H1 (cell line): ENCODE results near the gene CRISPLD2. TPM values are rescaled to one million over a fixed set of nuclear protein-coding genes. Genes with fewer than 3 reads are reported as not detected.

Experiments used
- CTCF ChIA-PET: fragments of 300-600 bp; sonication (Branson Sonifier 250); formaldehyde crosslinking; loops from one replicate; lab custom pipeline; 2021; ENCODE audit not compliant: partially characterized antibody; lab: Charles Lee
- POLR2A ChIA-PET: fragments of 300-600 bp; sonication (Branson Sonifier 250); formaldehyde crosslinking; loops from one replicate; lab custom pipeline; 2021; ENCODE audit warnings: inconsistent platforms; ENCODE audit not compliant: partially characterized antibody; lab: Charles Lee
- DNase-seq, 2 experiments: peaks; one replicate each; pipeline versions ENCODE4 v3.0.0 to v3.0.0-alpha.2; 2010 to 2022; ENCODE audit warnings: low spot score in 2 of 2, low read depth in 1 of 2, mixed read lengths in 1 of 2
- FAIRE-seq: peaks from 2 replicates; lab custom pipeline; 2011; peaks lifted over from hg19 to GRCh38; lab: Jason Lieb, UNC
- H2AFZ ChIP-seq: 2 replicates; pipeline ENCODE4 v1.8.1; 2012; ENCODE audit warnings: low read length, inconsistent platforms
- H2AK5ac ChIP-seq: 2 replicates; pipeline ENCODE4 v1.6.1; 2013; ENCODE audit warnings: low read depth, low read length
- H2BK120ac ChIP-seq: replicated peaks from 2 replicates; pipeline ENCODE3; 2013; ENCODE audit warnings: low read depth, low read length, inconsistent platforms
- H2BK12ac ChIP-seq: 2 replicates; pipeline ENCODE4 v1.6.1; 2013; ENCODE audit warnings: low read depth, low read length
- H2BK15ac ChIP-seq: 2 replicates; pipeline ENCODE4 v1.6.1; 2013; ENCODE audit warnings: low read length
- H2BK20ac ChIP-seq: 2 replicates; pipeline ENCODE4 v1.6.1; 2013; ENCODE audit warnings: low read length
- H2BK5ac ChIP-seq: 2 replicates; pipeline ENCODE4 v1.6.1; 2013; ENCODE audit warnings: low read depth, low read length
- H3K14ac ChIP-seq: 2 replicates; pipeline ENCODE4 v1.6.1; 2013; ENCODE audit warnings: inconsistent platforms; ENCODE audit not compliant: insufficient read length
- H3K18ac ChIP-seq: 2 replicates; pipeline ENCODE4 v1.6.1; 2013; ENCODE audit warnings: low read length; ENCODE audit errors: extremely low read depth
- H3K23ac ChIP-seq: 2 replicates; pipeline ENCODE4 v1.6.1; 2013; ENCODE audit warnings: inconsistent platforms; ENCODE audit not compliant: insufficient read length
- H3K23me2 ChIP-seq: 2 replicates; pipeline ENCODE4 v1.6.1; 2013; ENCODE audit warnings: low read depth, low read length
- H3K27ac ChIP-seq: 2 replicates; pipeline ENCODE4 v1.6.1; 2011; ENCODE audit warnings: low read depth, low read length, inconsistent platforms
- H3K27me3 ChIP-seq, 4 experiments: replicated peaks in 1 of 4; 1 replicate in 1 of 4; 2 replicates in 3 of 4; pipeline versions ENCODE4 v1.6.1 to v1.8.1; 2011 to 2013; ENCODE audit warnings: low read length in 3 of 4, mild to moderate bottlenecking in 3 of 4, inconsistent platforms in 2 of 4, mixed read lengths in 2 of 4, moderate library complexity in 1 of 4; ENCODE audit not compliant: control insufficient read depth in 3 of 4, insufficient read depth in 3 of 4; ENCODE audit errors: extremely low read depth in 1 of 4
- H3K36me3 ChIP-seq, 4 experiments: 2 replicates each; pipeline versions ENCODE4 v1.6.1 to v1.8.1; 2011 to 2013; ENCODE audit warnings: mild to moderate bottlenecking in 4 of 4, low read length in 3 of 4, moderate library complexity in 2 of 4, control low read depth in 1 of 4, inconsistent platforms in 1 of 4; ENCODE audit not compliant: insufficient read depth in 4 of 4, control insufficient read depth in 2 of 4
- H3K4ac ChIP-seq: replicated peaks from 2 replicates; pipeline ENCODE3; 2013; ENCODE audit warnings: low read length, low read depth, mixed read lengths, inconsistent platforms; ENCODE audit not compliant: insufficient read length
- H3K4me1 ChIP-seq, 4 experiments: replicated peaks in 1 of 4; 1 replicate in 1 of 4; 2 replicates in 3 of 4; pipeline versions ENCODE4 v1.6.1 to v1.8.1; 2011 to 2013; ENCODE audit warnings: low read length in 3 of 4, inconsistent platforms in 2 of 4, mixed read lengths in 1 of 4; ENCODE audit not compliant: insufficient read depth in 4 of 4, control insufficient read depth in 3 of 4
- H3K4me2 ChIP-seq, 2 experiments: 2 replicates each; pipeline versions ENCODE4 v1.6.1 to v1.8.1; 2011 to 2013; ENCODE audit warnings: low read depth in 2 of 2, low read length in 2 of 2, control low read depth in 1 of 2, inconsistent platforms in 1 of 2, mild to moderate bottlenecking in 1 of 2; ENCODE audit not compliant: insufficient read depth in 1 of 2
- H3K4me3 ChIP-seq, 4 experiments: fragments of 200-600, 300-600 bp in 1 of 4; sonication (generic), shearing (Covaris generic), sonication (Bioruptor Twin) in 1 of 4; 2 replicates each; pipeline versions ENCODE4 v1.5.1 to v1.8.1; 2011 to 2016; ENCODE audit warnings: low read length in 4 of 4, low read depth in 3 of 4, control low read depth in 2 of 4, inconsistent platforms in 2 of 4, mild to moderate bottlenecking in 2 of 4, mixed read lengths in 1 of 4, moderate library complexity in 1 of 4; ENCODE audit not compliant: insufficient read depth in 2 of 4; ENCODE audit errors: extremely low read depth in 1 of 4
- H3K56ac ChIP-seq: replicated peaks from 2 replicates; pipeline ENCODE3; 2013; ENCODE audit warnings: low read depth, mild to moderate bottlenecking, mixed read lengths, low read length, inconsistent platforms; ENCODE audit not compliant: insufficient read length
- H3K79me1 ChIP-seq: 2 replicates; pipeline ENCODE4 v1.6.1; 2013; ENCODE audit warnings: low read depth, low read length, control low read depth
- H3K79me2 ChIP-seq, 2 experiments: 2 replicates each; pipeline versions ENCODE4 v1.6.1 to v1.8.1; 2012 to 2013; ENCODE audit warnings: low read length in 2 of 2, mild to moderate bottlenecking in 2 of 2, inconsistent platforms in 1 of 2; ENCODE audit not compliant: insufficient read depth in 2 of 2, control insufficient read depth in 1 of 2
- H3K9ac ChIP-seq, 4 experiments: replicated peaks in 1 of 4; 1 replicate in 1 of 4; 2 replicates in 3 of 4; pipeline versions ENCODE4 v1.6.1 to v1.8.1; 2011 to 2013; ENCODE audit warnings: low read depth in 3 of 4, low read length in 3 of 4, control low read depth in 2 of 4, mild to moderate bottlenecking in 2 of 4, moderate library complexity in 2 of 4, inconsistent platforms in 1 of 4; ENCODE audit errors: extremely low read depth in 1 of 4
- H3K9me3 ChIP-seq, 2 experiments: 2 replicates each; pipeline versions ENCODE4 v1.6.1 to v1.8.1; 2012 to 2013; ENCODE audit warnings: mild to moderate bottlenecking in 2 of 2, moderate library complexity in 2 of 2, control low read depth in 1 of 2, inconsistent platforms in 1 of 2, low read depth in 1 of 2, low read length in 1 of 2, mixed read lengths in 1 of 2; ENCODE audit not compliant: insufficient read depth in 2 of 2
- H4K20me1 ChIP-seq, 2 experiments: replicated peaks in 1 of 2; 2 replicates each; pipeline versions ENCODE3 to v1.8.1; 2011 to 2013; ENCODE audit warnings: inconsistent platforms in 2 of 2, low read length in 2 of 2, mild to moderate bottlenecking in 1 of 2; ENCODE audit not compliant: insufficient read depth in 2 of 2, control insufficient read depth in 1 of 2
- H4K5ac ChIP-seq: 2 replicates; pipeline ENCODE4 v1.6.1; 2013; ENCODE audit warnings: low read length, low read depth, mixed read lengths, inconsistent platforms; ENCODE audit not compliant: insufficient read length
- H4K8ac ChIP-seq: 2 replicates; pipeline ENCODE4 v1.8.0; 2013; ENCODE audit warnings: mild to moderate bottlenecking, moderate library complexity, low read length, inconsistent platforms; ENCODE audit not compliant: insufficient read depth; ENCODE audit errors: extremely low read depth
- H4K91ac ChIP-seq: replicated peaks from 2 replicates; pipeline ENCODE3; 2013; ENCODE audit warnings: low read length, mixed read lengths, inconsistent platforms; ENCODE audit not compliant: insufficient read length
- EGR1 ChIP-seq: IDR thresholded peaks from 2 replicates; pipeline ENCODE4 v1.6.1; 2011; ENCODE audit warnings: low read depth, low read length, borderline replicate concordance
- KDM1A ChIP-seq: fragments of 200-600, 300-600 bp; sonication (generic); IDR thresholded peaks from 2 replicates; pipeline ENCODE4 v1.7.1; 2016; ENCODE audit warnings: mild to moderate bottlenecking, low read length, borderline replicate concordance
- WGBS, 2 experiments: shearing (Covaris generic) in 1 of 2; methylation state at CpG; one replicate each; pipeline versions ENCODE4 v1.1.6 to v1.1.7; 2013 to 2015; ENCODE audit warnings: low lambda C conversion rate in 2 of 2, mixed read lengths in 2 of 2, inconsistent platforms in 1 of 2, low coverage in 1 of 2, missing lambda C conversion rate in 1 of 2; ENCODE audit not compliant: insufficient replicate concordance in 2 of 2, insufficient coverage in 1 of 2, insufficient read length in 1 of 2; ENCODE audit errors: extremely low coverage in 1 of 2, missing lambda C conversion rate in 1 of 2; 5-methylcytosine and 5-hydroxymethylcytosine counted together
- polyA plus RNA-seq, 7 experiments: library from polyadenylated mRNA; depleted of rRNA in 3 of 7; stranded (reverse) in 5 of 7; unstranded in 2 of 7; fragments of >200 nt in 5 of 7; fragments of 200-250 nt in 2 of 7; gene quantifications; 1 replicate in 5 of 7; 2 replicates in 1 of 7; 4 replicates in 1 of 7; pipeline versions ENCODE4 v1.2.1 to v1.2.3, GENCODE V29; 2011 to 2013; ENCODE audit warnings: missing spikeins in 2 of 7, mixed read lengths in 2 of 7
- total RNA-seq: library from RNA; stranded (reverse); fragmentation: NEBNext Ultra II Directional; extraction: Animal tissue kit (Norgen Biotek cat#: 25700); gene quantifications from 2 replicates; pipeline ENCODE4 v1.2.1, GENCODE V29; 2021

Gene CRISPLD2
- total and polyA plus RNA-seq, 2 of the 8 experiments (the other 6 are each of a cell fraction or from before 2014, with no cell fraction given) = 2.7 to 5.1 TPM

DNA sequence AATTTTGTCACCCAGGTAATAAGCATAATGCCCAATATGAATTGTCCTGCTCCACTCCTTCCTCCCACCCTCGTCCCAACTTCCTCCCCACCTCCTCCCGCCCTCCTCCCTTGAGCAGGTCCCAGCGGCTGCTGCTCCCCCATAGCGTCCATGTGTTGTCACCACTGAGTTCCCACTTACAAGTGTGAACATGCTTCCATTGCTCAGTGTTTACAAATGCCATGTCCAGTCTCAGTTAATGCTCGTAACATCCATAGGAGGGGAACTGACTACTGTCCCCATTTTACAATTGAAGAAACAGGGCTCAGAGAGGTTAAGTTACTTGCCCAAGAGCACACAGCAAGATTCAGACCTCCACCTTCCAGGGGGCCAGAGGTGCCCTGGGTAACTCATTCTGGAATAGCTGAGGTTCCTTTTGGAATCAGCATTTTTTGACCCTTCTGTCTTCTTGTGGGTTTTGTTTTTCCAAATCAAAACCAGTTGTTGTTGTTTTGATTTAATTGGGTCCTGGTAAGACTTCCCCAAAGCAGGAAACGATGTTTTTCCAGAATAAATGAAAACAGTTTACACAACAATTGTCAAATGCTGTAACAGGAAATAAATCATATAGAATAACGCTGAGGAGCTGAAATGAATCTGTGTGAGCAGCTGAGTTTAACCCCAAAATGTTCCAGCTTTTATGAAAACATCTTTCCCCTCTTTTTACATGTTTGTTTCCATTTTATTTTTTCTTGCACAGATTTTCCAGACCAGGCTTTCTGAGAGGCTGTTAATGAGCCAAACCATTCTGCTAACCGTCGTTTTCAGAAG is 117.6 kb downstream of the CRISPLD2 start:
- Histone ChIP-seq H4K5ac (no peak overlapping the region), H4K8ac (no peak overlapping the region), H3K27ac (no peak overlapping the region), H2BK5ac (no peak overlapping the region), H3K14ac (no peak overlapping the region), H3K18ac (no peak overlapping the region), H3K79me1 (no peaks in the 10 kb centered on the region), H3K4me3 (no peak overlapping the region), H3K79me2 (no peaks in the 10 kb centered on the region), H3K9ac (no peak overlapping the region), H3K4ac (no peak overlapping the region), H3K4me1 (peaks cover 0 to 3% (median 0%) of the 10 kb centered on the region in 4 experiments; a peak in 1 of 7 replicates), H2BK15ac (no peak overlapping the region), H3K4me2 (no peak overlapping the region), H3K9me3 (no peaks in the 10 kb centered on the region), H4K20me1 (no peaks in the 10 kb centered on the region), H2BK120ac (no peak overlapping the region), H3K23ac (no peak overlapping the region), H2AK5ac (no peak overlapping the region), H3K56ac (no peak overlapping the region), H2BK20ac (no peak overlapping the region), H2AFZ (no peak overlapping the region), H3K23me2 (no peaks in the 10 kb centered on the region), H3K36me3 (no peaks in the 10 kb centered on the region), H2BK12ac (no peak overlapping the region), H4K91ac (no peak overlapping the region), H3K27me3 (no peaks in the 10 kb centered on the region)
- FAIRE-seq (no peak), DNase-seq (no peak)
- TF ChIP-seq EGR1 = no peak
- 0 out of 2 replicates have a peak, but pooled peaks have one; percentile 19 for TF ChIP-seq KDM1A
- POLR2A ChIA-PET = interaction anchor here (1.1 kb wide), 1 partner anchor 19 kb away, joined by 3 read pairs; no protein-coding TSS in a partner anchor
- CTCF ChIA-PET = interaction anchor here (0.7 to 3.0 kb wide), 4 partner anchors 12 to 199 kb away, joined by 3 to 15 read pairs (median 6); no protein-coding TSS in a partner anchor
- 88% methylated on average over 9 of the region's 9 CpGs; no CpG with 5 or more reads in 1 of the 2 experiments for WGBS, 2 experiments
